GM12878 (cell line): ENCODE measurements around the gene KCNJ14. TPM values are rescaled to one million over a fixed set of nuclear protein-coding genes. Genes with fewer than 3 reads are reported as not detected.

Experiments used
- ATAC-seq: fragments of 200-7000 bp; cut with Tn5 transposase; 3 replicates; pipeline ENCODE4 v1.9.1; 2020; ENCODE audit warnings: mild to moderate bottlenecking, moderate library complexity
- BruUV-seq: library from RNA; stranded (reverse); fragments of 400-500 nt; replicated peaks from 2 replicates; lab custom pipeline; 2021; lab: Mats Ljungman, UMichigan
- CTCF ChIA-PET: fragments of 300-600 bp; sonication (Branson Sonifier 250); formaldehyde crosslinking; extraction: SDS; loops from one replicate; lab custom pipeline; 2021; ENCODE audit warnings: inconsistent platforms; lab: Yijun Ruan, JAX
- POLR2A ChIA-PET: fragments of 350-600 bp; formaldehyde crosslinking; extraction: SDS; loops from one replicate; lab custom pipeline; 2021; ENCODE audit warnings: inconsistent platforms; lab: Charles Lee
- RAD21 ChIA-PET: fragments of 300-600 bp; sonication (Branson Sonifier 250); formaldehyde crosslinking; loops from one replicate; lab custom pipeline; 2023; ENCODE audit warnings: antibody characterized with exemption; ENCODE audit not compliant: unreplicated experiment; lab: Charles Lee
- SMC1A ChIA-PET: fragments of 300-600 bp; sonication (Branson Sonifier 250); formaldehyde crosslinking; loops from one replicate; lab custom pipeline; 2023; ENCODE audit not compliant: unreplicated experiment, uncharacterized antibody; lab: Charles Lee
- DNase-seq: peaks from one replicate; pipeline ENCODE4 v3.0.0-alpha.2; 2011; ENCODE audit warnings: low read depth, low spot score
- FAIRE-seq: peaks from 3 replicates; lab custom pipeline; 2011; peaks lifted over from hg19 to GRCh38; lab: Jason Lieb, UNC
- H2AFZ ChIP-seq: 2 replicates; pipeline ENCODE4 v1.6.0; 2011; ENCODE audit warnings: low read depth, low read length, control low read depth; ENCODE audit not compliant: control insufficient read depth
- H3K27ac ChIP-seq: 2 replicates; pipeline ENCODE4 v1.5.1; 2011; ENCODE audit warnings: control low read depth; ENCODE audit not compliant: control insufficient read depth, insufficient read depth
- H3K27me3 ChIP-seq, 2 experiments: replicated peaks in 1 of 2; 2 replicates each; pipeline versions ENCODE4 v1.6.0 to v1.6.1; 2011; ENCODE audit warnings: low read length in 1 of 2; ENCODE audit not compliant: control insufficient read depth in 2 of 2, insufficient read depth in 2 of 2
- H3K36me3 ChIP-seq, 2 experiments: 2 replicates each; pipeline ENCODE4 v1.5.1; 2011; ENCODE audit warnings: low read length in 1 of 2; ENCODE audit not compliant: control insufficient read depth in 2 of 2, insufficient read depth in 2 of 2
- H3K4me1 ChIP-seq: 2 replicates; pipeline ENCODE4 v1.6.1; 2011; ENCODE audit warnings: mild to moderate bottlenecking, low read length, moderate library complexity, mixed read lengths; ENCODE audit not compliant: control insufficient read depth, insufficient read depth
- H3K4me2 ChIP-seq: 2 replicates; pipeline ENCODE4 v1.6.0; 2011; ENCODE audit warnings: control low read depth; ENCODE audit not compliant: control insufficient read depth, insufficient read depth
- H3K4me3 ChIP-seq: fragments of 200-600 bp; sonication (generic); 2 replicates; pipeline ENCODE4 v1.5.1; 2016
- H3K79me2 ChIP-seq: 2 replicates; pipeline ENCODE4 v1.6.0; 2011; ENCODE audit warnings: low read length; ENCODE audit not compliant: control insufficient read depth, insufficient read depth
- H3K9ac ChIP-seq: 2 replicates; pipeline ENCODE4 v1.8.0; 2011; ENCODE audit warnings: low read length, control low read depth, mixed read lengths; ENCODE audit not compliant: control insufficient read depth, insufficient read depth
- H3K9me3 ChIP-seq: replicated peaks from 3 replicates; pipeline ENCODE4 v1.5.1; 2011; ENCODE audit warnings: mild to moderate bottlenecking, low read length; ENCODE audit not compliant: control insufficient read depth, insufficient read depth
- H4K20me1 ChIP-seq: 2 replicates; pipeline ENCODE4 v1.6.0; 2011; ENCODE audit not compliant: control insufficient read depth, insufficient read depth
- ASH2L ChIP-seq: fragments of 300-600, 200-600 bp; sonication (generic); IDR thresholded peaks from 2 replicates; pipeline ENCODE4 v1.6.1; 2017; ENCODE audit warnings: low read depth, mild to moderate bottlenecking, borderline replicate concordance
- CBFB ChIP-seq: IDR thresholded peaks from 2 replicates; pipeline ENCODE4 v1.6.1; 2016; ENCODE audit warnings: antibody characterized with exemption, low read depth
- CHD1 ChIP-seq: IDR thresholded peaks from 2 replicates; pipeline ENCODE4 v1.6.1; 2012; ENCODE audit warnings: low read depth, low read length, improper control_type of control experiment
- CREB1 ChIP-seq: IDR thresholded peaks from 2 replicates; pipeline ENCODE4 v1.6.1; 2012; ENCODE audit warnings: low read depth, mild to moderate bottlenecking, inconsistent platforms
- HSF1 ChIP-seq: fragments of 150-350 bp; IDR thresholded peaks from 2 replicates; pipeline ENCODE4 v1.6.1; 2014; ENCODE audit warnings: mild to moderate bottlenecking, low read depth, low read length
- KAT2A ChIP-seq: conservative IDR thresholded peaks from 2 replicates; pipeline ENCODE4 v1.6.1; 2011; ENCODE audit warnings: low read depth, low read length; ENCODE audit not compliant: control insufficient read depth
- KLF5 ChIP-seq: fragments of 450-650 bp; IDR thresholded peaks from 2 replicates; pipeline ENCODE4 v1.6.1; 2014; ENCODE audit warnings: mild to moderate bottlenecking; ENCODE audit not compliant: partially characterized antibody
- MAX ChIP-seq: IDR thresholded peaks from 2 replicates; pipeline ENCODE4 v1.6.1; 2012; ENCODE audit warnings: low read depth, low read length, improper control_type of control experiment
- MYB ChIP-seq: fragments of 150-350 bp; IDR thresholded peaks from 2 replicates; pipeline ENCODE4 v1.6.1; 2014; ENCODE audit warnings: mild to moderate bottlenecking, low read depth, low read length, borderline replicate concordance
- NR2C1 ChIP-seq: fragments of 450-650 bp; IDR thresholded peaks from 2 replicates; pipeline ENCODE4 v1.6.1; 2017; ENCODE audit warnings: antibody characterized with exemption, mild to moderate bottlenecking, moderate library complexity
- POLR2A ChIP-seq: IDR thresholded peaks from 2 replicates; pipeline ENCODE4 v1.6.1; 2011; ENCODE audit warnings: low read depth, mild to moderate bottlenecking, low read length
- RBBP5 ChIP-seq: fragments of 200-600 bp; sonication (generic); conservative IDR thresholded peaks from 2 replicates; pipeline ENCODE4 v1.6.1; 2016
- ZNF24 ChIP-seq: fragments of 450-650 bp; IDR thresholded peaks from 2 replicates; pipeline ENCODE4 v1.6.1; 2017; ENCODE audit warnings: antibody characterized with exemption, mild to moderate bottlenecking
- ZNF622 ChIP-seq: fragments of 450-650 bp; IDR thresholded peaks from 2 replicates; pipeline ENCODE4 v1.6.1; 2017; ENCODE audit warnings: mild to moderate bottlenecking, inconsistent platforms
- WGBS: methylation state at CpG from one replicate; pipeline ENCODE4 v1.1.6; 2016; ENCODE audit warnings: low lambda C conversion rate; ENCODE audit not compliant: insufficient replicate concordance, insufficient coverage; ENCODE audit errors: missing lambda C conversion rate; 5-methylcytosine and 5-hydroxymethylcytosine counted together
- in situ Hi-C: fragments of 300-500 bp; cut with MboI; formaldehyde crosslinking; loops from 9 replicates; pipeline ENCODE4 v1.14.3; 2018; ENCODE audit warnings: mixed read lengths
- intact Hi-C: fragments of 100-400 bp; cut with micrococcal nuclease; formaldehyde crosslinking; loops from one replicate; pipeline ENCODE4 v1.14.2; 2022; ENCODE audit not compliant: unreplicated experiment
- polyA plus RNA-seq, 11 experiments: library from polyadenylated mRNA; depleted of rRNA in 4 of 11; unstranded in 6 of 11; stranded (reverse) in 5 of 11; fragments of >200 nt; fragmentation: Nextera tagmentation in 4 of 11; fragmentation: Illumina TruSeq in 1 of 11; extraction: Ambion mirVana in 4 of 11; extraction: Trizol in 1 of 11; gene quantifications; 1 replicate in 1 of 11; 2 replicates in 10 of 11; pipeline versions ENCODE4 v1.2.1 to v1.2.3, GENCODE V29; 2011 to 2016; ENCODE audit warnings: inconsistent platforms in 2 of 11, missing spikeins in 2 of 11, low read depth in 1 of 11
- total RNA-seq, 4 experiments: library from RNA; depleted of rRNA in 3 of 4; stranded (reverse); fragments of >200 nt in 3 of 4; fragmentation: Illumina TruSeq in 1 of 4; extraction: Trizol in 1 of 4; gene quantifications; 2 replicates each; pipeline versions ENCODE4 v1.2.1 to v1.2.3, GENCODE V29; 2013 to 2021

Gene KCNJ14
- total and polyA plus RNA-seq, 10 of the 15 experiments (the other 5 are each of a cell fraction or from before 2014, with no cell fraction given): 0.24 to 1.4 (median 0.42) TPM

GRCh38 chr19:48450441-48450840 is 4.9 kb upstream of the KCNJ14 start:
- Histone ChIP-seq H3K9ac (no peak overlapping the region), H3K27me3 (no peaks in the 10 kb centered on the region), H3K27ac (no peak overlapping the region), H2AFZ (no peak overlapping the region), H3K9me3 (no peaks in the 10 kb centered on the region)
- ChIA-PET POLR2A (no interaction called here), SMC1A (no interaction called here)
- intact Hi-C loops: no loop called here
- TF ChIP-seq MYB: no peak
- TF ChIP-seq POLR2A: peak; percentile 50; the same call in 1 of the 2 replicates
- TF ChIP-seq, all 136 proteins: peak for 1
- no peak overlapping the region for H3K4me3 ChIP-seq
- ATAC-seq (no peak), DNase-seq (no peak), FAIRE-seq (no peak)
- ChIA-PET CTCF (no interaction called here), RAD21 (no interaction called here)
- peaks cover 14 to 25% of the 10 kb centered on the region in 2 experiments for H3K36me3 ChIP-seq
- H3K79me2 ChIP-seq: peaks cover 14% of the 10 kb centered on the region
- in situ Hi-C loops: no loop called here
- H3K4me1 ChIP-seq: peaks cover 14% of the 10 kb centered on the region
- no peaks in the 10 kb centered on the region for H4K20me1 ChIP-seq
- 92% methylated on average over 22 of the region's 23 CpGs for WGBS
- BruUV-seq: no TSS peak
- H3K4me2 ChIP-seq: no peak overlapping the region

- Histone ChIP-seq H3K4me1 (peaks cover 14% of the 10 kb centered on the region), H3K79me2 (peaks cover 11% of the 10 kb centered on the region), H3K36me3 (peaks cover 18 to 25% of the 10 kb centered on the region in 2 experiments), H2AFZ (no peak overlapping the region), H4K20me1 (no peaks in the 10 kb centered on the region), H3K4me2 (no peak overlapping the region), H3K27me3 (no peaks in the 10 kb centered on the region), H3K4me3 (no peak overlapping the region), H3K27ac (no peak overlapping the region), H3K9me3 (no peaks in the 10 kb centered on the region), H3K9ac (no peak overlapping the region)
- in situ Hi-C loops (no loop called here), intact Hi-C loops (no loop called here)
- no TSS peak for BruUV-seq
- RAD21 ChIA-PET: no interaction called here
- POLR2A ChIA-PET: no interaction called here
- SMC1A ChIA-PET: no interaction called here
- DNase-seq: no peak
- TF ChIP-seq RBBP5 (no peak), KAT2A (no peak), MAX (no peak), HSF1 (no peak), ASH2L (no peak), CREB1 (no peak), ZNF24 (no peak), CBFB (no peak), CHD1 (no peak), KLF5 (no peak), NR2C1 (no peak), ZNF622 (no peak)
- FAIRE-seq: no peak
- 98% methylated on average over 15 of the region's 15 CpGs for WGBS
- CTCF ChIA-PET: no interaction called here
- no peak for ATAC-seq
Observed at GRCh38 chr19:48450863-48451262, 4.5 kb upstream of the KCNJ14 start.
